Measurements from ENCODE around the gene NANOGP8. TPM values are rescaled to one million over a fixed set of nuclear protein-coding genes. Genes with fewer than 3 reads are reported as not detected.

The NANOGP8 gene
- total RNA-seq, result not detected

GRCh38 chr15:35085176-35085919 is at the start of gene NANOGP8:
TSS of gene NANOGP8 (minus strand) at chr15:35085295. CDS start at chr15:35085110, 185 bp downstream.

Other genes with a start within 250 kb of the NANOGP8 start
- 56.4 TPM for gene AQR, start 115.6 kb downstream of the NANOGP8 start, total RNA-seq
- 70.0 TPM for gene ZNF770, start 97.0 kb downstream of the NANOGP8 start, total RNA-seq